Uterus (tissue), 2 donors: ENCODE measurements around the gene TMEM95.
A peak's percentile ranks its signal among the peaks of the same experiment; 100 is the strongest.

ENCODE experiments used
- CTCF ChIP-seq, 4 experiments: fragments of 200-600 bp in 2 of 4; fragments of 450-650 bp in 2 of 4; sonication (generic) in 2 of 4; IDR thresholded peaks; one replicate each; pipeline ENCODE4 v1.5.1; 2016 to 2019; ENCODE audit warnings: antibody characterized with exemption in 4 of 4, mild to moderate bottlenecking in 2 of 4, moderate library complexity in 1 of 4
- POLR2A ChIP-seq, 2 donors: fragments of 450-650 bp; IDR thresholded peaks; one replicate each; pipeline ENCODE4 v1.6.1; 2016; ENCODE audit warnings: antibody characterized with exemption in 2 of 2, mild to moderate bottlenecking in 1 of 2, moderate library complexity in 1 of 2

- peak in 2 of 4 experiments; percentile 2 to 26 for TF ChIP-seq CTCF (IDR thresholded peaks at IDR 0.05)
- TF ChIP-seq POLR2A (IDR thresholded peaks at IDR 0.05): peak; percentile 88 to 96
Observed at GRCh38 chr17:7306911-7307685, 47.9 kb upstream of the TMEM95 start, which contains the start of gene EIF5A.
